GM18951 (cell line): ENCODE data around the gene SULF2.
"Not testable (repeated sequence)": the region's sequence is repeated elsewhere in the genome, so short reads cannot be mapped to it uniquely, and the experiment has no call there.

ENCODE experiments used
- POLR2A ChIP-seq: IDR thresholded peaks from 4 replicates; pipeline ENCODE4 v1.6.1; 2011; ENCODE audit warnings: mild to moderate bottlenecking; ENCODE audit not compliant: insufficient read length, insufficient read depth; ENCODE audit errors: extremely low read depth
- in situ Hi-C: fragments of 300-500 bp; cut with MboI; formaldehyde crosslinking; loops from one replicate; pipeline ENCODE4 v1.12.0; 2022; ENCODE audit warnings: low sequenced_read_pairs, mixed read lengths, inconsistent platforms; ENCODE audit not compliant: unreplicated experiment

The SULF2 gene

DNA sequence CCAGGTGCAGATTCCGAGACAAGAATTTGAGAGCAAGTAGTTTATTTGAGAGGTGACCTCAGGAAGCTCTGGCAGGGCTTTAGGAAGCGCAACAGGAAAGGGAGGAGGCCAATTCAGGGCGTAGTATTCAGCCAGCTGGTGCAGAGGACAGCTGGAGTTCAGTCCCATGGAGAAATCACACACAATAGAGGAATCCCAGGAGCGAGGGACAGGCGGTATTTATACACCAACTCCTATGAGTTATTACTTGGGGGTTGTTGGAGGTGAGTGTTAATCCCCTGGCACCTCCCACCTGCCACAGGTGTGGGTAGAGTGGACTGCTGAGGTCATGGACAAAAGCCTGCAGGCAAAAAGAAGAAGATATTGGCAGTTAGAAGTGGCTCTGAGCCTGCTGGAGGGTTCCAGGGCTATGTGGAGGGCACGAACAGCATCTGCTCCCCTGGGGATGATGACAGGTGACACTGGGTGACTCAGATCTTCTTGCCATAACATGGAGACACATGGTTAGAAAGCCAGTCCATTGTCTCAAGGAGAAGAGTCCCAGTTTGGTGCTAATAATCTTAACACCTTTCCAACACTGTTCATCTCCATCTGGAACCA, 13.9 kb upstream of the SULF2 start:
- in situ Hi-C loops, result no loop called here
- TF ChIP-seq POLR2A, result no peak

DNA sequence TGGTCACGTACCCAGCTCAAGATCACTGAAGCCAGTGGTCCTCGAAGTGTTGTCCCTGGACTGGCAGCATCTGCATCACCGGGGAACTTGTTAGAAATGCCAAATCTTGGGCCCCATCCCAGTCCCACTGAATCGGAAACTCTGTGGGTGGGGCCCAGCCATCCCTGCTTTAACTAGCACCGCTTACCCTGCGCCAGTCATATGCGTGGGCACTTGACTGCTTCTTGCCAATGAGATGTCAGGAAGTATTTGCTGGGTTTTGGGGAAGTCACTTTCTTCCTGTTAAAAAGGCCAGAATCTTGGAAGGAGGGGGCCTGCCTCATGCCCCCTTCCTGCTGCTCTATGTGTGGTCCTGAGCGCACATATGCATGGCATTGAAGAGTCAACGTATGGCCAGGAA, 11.7 kb upstream of the SULF2 start:
- in situ Hi-C loops, result no loop called here
- TF ChIP-seq POLR2A, result no peak

DNA sequence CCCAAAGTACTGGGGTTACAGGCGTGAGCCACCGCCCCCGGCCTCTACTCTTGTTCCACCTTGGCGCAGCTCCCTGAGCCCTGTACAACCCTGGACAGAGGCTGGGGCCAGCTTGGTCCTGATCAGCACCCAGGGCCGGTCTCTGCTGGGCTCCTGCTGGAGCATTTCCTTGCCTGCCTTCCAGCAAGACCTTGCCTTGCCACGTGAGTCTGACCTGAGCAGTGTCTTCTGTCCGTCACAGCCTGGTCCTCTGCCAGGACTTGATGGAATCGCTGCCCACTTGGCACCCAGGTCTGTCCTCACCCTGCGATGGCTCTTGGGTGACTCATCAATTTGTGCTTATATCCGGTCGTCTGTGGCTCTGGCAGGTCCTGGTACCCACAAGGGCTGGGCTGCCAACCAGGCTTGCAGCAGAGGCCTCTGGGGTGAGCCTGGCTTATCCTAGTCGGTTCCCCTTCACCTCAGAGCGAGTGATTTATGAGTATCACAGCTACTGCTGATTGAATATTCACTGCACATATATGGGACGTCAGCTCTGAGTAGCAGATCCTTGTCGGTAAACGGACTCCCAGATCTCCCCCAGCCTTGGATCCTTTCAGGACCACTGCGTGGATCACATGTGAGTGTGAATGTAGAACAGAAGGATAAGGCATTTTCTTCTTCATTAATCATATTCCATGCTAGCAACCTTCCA, 10.1 kb upstream of the SULF2 start:
- in situ Hi-C loops, result no loop called here
- no peak for TF ChIP-seq POLR2A

DNA sequence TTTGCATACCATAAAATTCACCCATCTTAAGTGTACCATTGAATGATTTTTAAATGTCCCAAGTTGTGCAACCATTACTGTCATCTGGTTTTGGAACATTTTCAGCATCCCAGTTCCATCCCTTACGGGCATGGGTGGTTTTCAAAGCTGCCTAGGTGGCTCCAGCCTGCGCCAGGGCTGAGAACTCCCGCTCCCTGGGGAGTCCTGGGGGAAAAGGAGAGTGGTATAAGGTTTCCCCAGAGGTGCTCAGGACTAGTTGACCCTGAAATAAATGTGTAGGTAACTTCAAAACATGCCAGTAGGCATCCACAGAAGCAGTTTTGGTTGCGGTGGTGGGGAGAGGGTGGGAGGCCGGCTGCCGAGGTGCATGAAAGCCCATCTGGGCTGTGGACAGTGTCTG, 9.0 kb upstream of the SULF2 start:
- in situ Hi-C loops, result not testable (repeated sequence)

DNA sequence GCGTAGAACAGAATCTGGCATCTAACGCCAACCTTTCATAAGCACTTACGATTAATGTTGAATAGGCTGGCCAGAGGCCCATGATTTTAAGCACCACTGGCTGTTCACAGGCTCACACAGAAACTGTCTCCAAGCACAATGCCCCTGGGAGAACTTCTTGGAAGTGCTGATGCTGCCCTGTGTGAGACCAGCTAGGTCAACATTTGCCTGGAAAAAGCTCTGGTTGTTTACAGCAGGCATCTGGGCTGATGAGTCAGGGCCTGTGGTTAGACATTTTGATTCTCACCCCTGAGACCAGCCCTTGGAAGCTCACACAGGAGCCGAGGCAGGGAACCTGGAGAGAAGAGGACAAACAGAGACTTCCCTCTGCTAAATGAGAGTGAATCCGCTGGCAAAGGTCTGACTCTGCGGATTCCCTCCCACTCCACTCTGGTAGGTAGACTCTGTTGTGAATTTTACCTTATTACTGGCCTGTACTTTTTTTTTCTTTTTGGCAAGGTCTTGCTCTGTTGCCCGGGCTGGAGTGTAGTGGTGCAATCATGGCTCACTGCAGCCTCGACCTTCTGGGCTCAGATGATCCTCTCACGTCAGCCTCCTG, 6.8 kb upstream of the SULF2 start:
- TF ChIP-seq POLR2A, result no peak
- in situ Hi-C loops, result no loop called here

DNA sequence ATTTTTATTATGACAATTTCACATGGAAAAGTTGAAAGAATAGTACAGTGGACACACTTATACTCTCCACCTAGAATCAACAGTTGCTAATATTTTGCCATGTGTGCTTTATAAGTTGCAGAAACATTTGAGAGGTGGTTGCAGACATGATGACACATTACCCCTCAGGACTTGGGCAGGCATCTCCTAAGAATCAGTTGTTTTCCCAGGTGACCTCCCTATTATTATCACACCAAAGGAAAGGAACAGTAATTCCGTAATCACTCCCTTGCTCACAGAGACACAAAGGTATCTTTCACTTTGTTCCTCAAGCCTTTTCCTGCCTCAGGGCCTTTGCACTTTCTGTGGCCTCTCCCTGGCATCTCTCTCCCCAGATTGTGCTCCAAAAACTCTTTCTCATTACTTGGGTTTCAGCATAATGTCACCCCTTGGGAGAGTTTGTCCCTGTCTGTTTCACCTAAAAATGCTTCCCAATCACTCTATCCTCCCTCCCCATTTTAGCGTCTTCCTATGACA, 5.9 kb upstream of the SULF2 start:
- in situ Hi-C loops, result no loop called here
- TF ChIP-seq POLR2A, result no peak

DNA sequence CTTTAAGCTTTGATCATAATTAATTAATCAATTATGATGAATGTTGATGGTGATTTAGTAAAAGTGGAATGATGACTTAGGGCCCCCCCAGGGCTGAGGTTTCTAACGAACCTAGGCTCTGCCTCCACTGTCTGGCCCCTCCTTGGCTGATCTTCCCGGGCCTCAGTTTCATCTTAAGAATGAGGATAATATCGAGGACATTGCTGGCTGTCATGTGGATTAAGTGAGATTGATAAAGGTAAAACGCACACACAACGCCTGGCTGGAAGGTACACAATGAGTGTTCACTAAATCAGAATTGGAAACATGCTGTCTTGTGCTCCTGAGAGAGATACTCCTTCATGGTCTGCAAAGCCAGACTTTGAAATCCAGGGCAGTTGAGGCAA, 5.3 kb upstream of the SULF2 start:
- in situ Hi-C loops, result no loop called here
- no peak for TF ChIP-seq POLR2A

DNA sequence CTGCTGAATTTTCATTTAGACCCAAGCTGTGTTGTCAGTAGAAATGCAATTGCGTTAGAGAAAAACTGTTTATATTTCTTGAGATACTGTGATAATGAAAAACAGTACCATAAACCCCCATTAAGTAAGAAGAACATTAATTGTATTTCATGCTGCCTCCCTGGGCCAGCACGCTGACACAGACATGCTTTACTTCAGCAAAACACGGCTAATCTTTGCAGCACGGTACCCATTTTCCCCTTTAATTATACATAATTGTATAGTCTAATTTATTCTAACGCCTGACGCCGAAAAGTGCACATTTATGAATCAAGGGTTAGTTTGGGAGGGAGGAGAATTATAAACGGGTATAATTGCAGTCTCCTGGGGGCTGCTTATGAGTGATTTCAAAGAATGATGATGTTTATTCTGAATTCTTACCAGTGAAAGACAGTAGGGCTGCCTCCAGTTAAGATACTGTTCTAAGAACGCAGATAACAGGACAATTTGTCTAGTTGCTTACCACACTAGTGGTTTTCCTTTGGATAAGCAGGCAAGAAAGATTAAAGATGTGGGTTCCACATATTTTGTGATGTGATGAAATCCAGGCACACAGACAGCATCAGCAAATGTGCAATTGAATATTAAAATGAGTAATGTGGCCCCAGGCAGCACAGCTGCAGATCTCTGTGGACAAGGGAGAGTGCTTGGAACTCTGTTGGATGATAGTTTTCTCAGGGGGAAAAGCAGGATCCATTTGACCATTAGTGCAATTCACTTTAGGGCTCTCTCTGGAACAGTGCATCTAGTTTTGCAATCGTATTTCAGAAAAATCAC, 4.7 kb upstream of the SULF2 start:
- no peak for TF ChIP-seq POLR2A
- in situ Hi-C loops, result no loop called here

DNA sequence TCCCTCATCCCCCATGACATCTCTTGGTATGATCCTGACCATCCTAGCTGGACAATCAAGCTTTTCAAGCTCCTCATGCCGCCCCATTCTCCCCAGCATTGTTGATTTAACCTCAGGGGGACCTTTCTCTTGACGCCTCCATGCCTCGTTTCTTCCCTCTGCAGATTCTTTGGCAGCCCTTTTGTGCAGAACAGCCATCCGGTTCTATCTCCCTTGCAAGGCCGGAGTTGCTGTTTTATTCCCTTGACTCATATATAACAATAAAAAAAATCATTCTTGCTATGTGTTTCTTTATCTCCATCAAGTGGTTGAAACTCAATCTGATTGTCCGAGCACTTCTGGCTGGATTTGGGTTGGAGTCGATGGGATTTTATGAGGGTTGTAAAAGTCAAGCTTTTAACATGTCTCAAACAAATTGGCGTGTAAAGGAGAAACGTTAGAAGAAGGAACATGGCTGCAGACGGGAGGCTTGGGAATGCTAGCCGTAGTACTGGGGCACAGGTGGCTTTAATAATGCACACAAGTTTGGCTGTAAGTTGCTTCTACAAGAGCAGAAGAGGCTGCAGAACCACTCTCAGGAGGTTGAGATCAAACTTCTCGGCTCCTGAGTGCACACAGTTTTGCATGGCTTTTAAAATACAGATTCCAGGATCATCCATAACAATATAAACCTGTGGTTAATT, 3.9 kb upstream of the SULF2 start:
- in situ Hi-C loops, result no loop called here

DNA sequence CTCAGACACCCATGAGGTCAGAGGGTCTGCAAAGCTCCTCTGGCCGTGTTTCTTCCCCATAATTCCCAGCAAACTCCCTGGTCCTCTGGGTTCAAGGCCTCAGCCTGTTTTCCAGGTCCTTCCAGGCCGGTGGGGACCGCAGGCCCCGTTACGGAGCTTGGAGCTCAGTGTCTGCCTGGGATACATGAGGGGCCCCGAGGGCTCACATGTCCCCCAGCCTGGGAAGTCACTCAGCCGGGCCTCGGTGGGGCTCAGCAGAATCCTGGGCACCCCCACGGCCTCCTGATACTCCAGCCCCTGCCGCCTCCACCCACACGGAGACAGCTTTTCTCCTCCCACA, 3.4 kb upstream of the SULF2 start:
- in situ Hi-C loops, result no loop called here
- no peak for TF ChIP-seq POLR2A

More for the DNA sequence above, 3.9 kb upstream of the SULF2 start:
- no peak for TF ChIP-seq POLR2A

DNA sequence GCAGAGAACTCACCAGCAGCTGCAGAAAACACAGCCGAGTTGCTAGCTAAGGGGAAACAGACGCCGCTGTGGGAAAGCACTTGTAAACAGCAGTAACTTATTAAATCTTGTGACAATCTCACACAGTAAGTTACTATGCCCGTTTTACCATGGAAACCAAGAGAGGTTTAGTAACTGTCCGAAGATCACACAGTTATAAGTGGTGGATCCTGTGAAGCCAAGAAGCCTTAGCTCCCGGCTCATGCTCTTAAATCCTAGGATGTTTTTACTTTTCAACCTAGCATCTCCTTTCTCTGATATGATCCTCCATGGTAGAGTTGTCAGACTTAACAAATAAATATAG, 1.5 kb upstream of the SULF2 start:
- in situ Hi-C loops, result no loop called here
- TF ChIP-seq POLR2A, result no peak

DNA sequence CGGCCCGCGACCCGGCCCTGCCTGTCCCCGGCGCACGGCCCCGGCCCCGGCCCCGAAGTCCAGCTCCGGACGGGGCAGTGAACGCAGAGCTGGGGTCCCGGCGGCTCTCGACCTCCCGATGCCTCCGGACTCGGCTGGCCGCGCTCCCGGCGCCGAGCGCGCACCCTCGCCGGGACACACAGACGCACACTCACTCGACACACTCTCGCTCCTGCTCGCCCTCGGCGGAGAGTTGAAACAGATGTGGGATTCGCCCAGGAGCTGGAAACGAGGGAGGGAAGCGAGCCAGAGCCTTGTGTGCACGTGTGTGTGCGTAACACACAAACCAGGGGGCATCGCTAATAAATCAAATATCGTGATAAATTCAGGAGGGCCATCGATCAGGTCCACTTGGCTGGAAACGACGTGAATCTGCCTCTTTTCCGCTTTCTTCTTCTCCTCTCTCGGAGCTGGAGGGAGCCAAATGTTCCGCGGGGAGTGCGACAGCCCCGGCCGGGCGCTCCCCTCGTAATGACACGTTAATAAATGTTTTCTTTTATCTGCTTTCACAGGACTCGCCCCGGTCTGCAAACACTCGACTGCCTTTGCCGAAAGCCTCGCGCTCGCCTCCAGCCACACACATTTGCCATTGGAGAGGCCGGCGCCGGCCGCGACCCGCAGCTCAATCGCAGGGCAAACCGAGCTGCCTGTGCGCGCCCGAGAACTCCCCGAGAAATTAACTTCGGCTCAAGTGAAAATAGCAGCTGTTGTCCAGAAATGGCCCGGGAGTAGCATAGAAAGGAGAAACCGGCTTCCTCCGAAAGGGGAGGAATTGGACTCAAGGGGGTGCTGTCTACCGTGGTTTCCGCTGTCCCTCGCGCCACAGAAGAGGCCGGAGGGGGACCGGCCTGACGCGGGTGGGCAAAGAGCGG, 828 bp upstream of the SULF2 start:
- TF ChIP-seq POLR2A, result no peak
- in situ Hi-C loops, result no loop called here
